COLO668 (cell line): ENCODE results near the gene PXDN.
"Not testable (repeated sequence)": the region's sequence is repeated elsewhere in the genome, so short reads cannot be mapped to it uniquely, and the experiment has no call there.

ENCODE experiments used
- DNase-seq: peaks from one replicate; lab custom pipeline; 2025; ENCODE audit not compliant: unreplicated experiment; lab: John Stamatoyannopoulos, UW

The PXDN gene

GRCh38 chr2:1685078-1685956, 59.0 kb downstream of the PXDN start:
- DNase-seq, result no peak

GRCh38 chr2:1683297-1683696, 61.0 kb downstream of the PXDN start:
- DNase-seq, result no peak

GRCh38 chr2:1682181-1682440, 62.2 kb downstream of the PXDN start:
- DNase-seq, result no peak

- no peak for DNase-seq
These were observed 62.8 kb downstream of the PXDN start for GRCh38 chr2:1681323-1682180.

GRCh38 chr2:1681017-1681318, 63.3 kb downstream of the PXDN start:
- DNase-seq, result no peak

- no peak for DNase-seq
These were observed 63.9 kb downstream of the PXDN start for GRCh38 chr2:1680222-1681016.

GRCh38 chr2:1679488-1680039, 64.8 kb downstream of the PXDN start:
- DNase-seq, result not testable (repeated sequence)

GRCh38 chr2:1679065-1679464, 65.2 kb downstream of the PXDN start:
- DNase-seq, result not testable (repeated sequence)

- no peak for DNase-seq
These were observed 65.7 kb downstream of the PXDN start for GRCh38 chr2:1678609-1679008.

GRCh38 chr2:1677821-1678165, 66.5 kb downstream of the PXDN start:
- no peak for DNase-seq

- no peak for DNase-seq
These were observed 67.1 kb downstream of the PXDN start for GRCh38 chr2:1676913-1677820.

- DNase-seq, result no peak
These were observed 68.0 kb downstream of the PXDN start for GRCh38 chr2:1676091-1676912.

GRCh38 chr2:1675633-1676032, 68.7 kb downstream of the PXDN start:
- no peak for DNase-seq

- no peak for DNase-seq
These were observed 69.4 kb downstream of the PXDN start for GRCh38 chr2:1674766-1675397.

- DNase-seq, result no peak
These were observed 70.0 kb downstream of the PXDN start for GRCh38 chr2:1674276-1674675.

GRCh38 chr2:1673160-1673944, 71.0 kb downstream of the PXDN start:
- DNase-seq, result no peak

GRCh38 chr2:1672738-1673137, 71.6 kb downstream of the PXDN start:
- no peak for DNase-seq

- no peak for DNase-seq
These were observed 72.4 kb downstream of the PXDN start for GRCh38 chr2:1671916-1672315.
